Posterior cingulate gyrus (tissue), 11 donors: ENCODE data around the gene STK11IP.

Source experiments
- DNase-seq, 10 donors: peaks; one replicate each; pipeline versions ENCODE4 v3.0.0 to v3.0.0-alpha.2; 2020 to 2021; ENCODE audit warnings: mixed read lengths in 3 of 10
- intact Hi-C: fragments of 100-400 bp; cut with DNase I; formaldehyde crosslinking; loops from one replicate; pipeline ENCODE4 v1.15.1; 2023

STK11IP gene

DNA sequence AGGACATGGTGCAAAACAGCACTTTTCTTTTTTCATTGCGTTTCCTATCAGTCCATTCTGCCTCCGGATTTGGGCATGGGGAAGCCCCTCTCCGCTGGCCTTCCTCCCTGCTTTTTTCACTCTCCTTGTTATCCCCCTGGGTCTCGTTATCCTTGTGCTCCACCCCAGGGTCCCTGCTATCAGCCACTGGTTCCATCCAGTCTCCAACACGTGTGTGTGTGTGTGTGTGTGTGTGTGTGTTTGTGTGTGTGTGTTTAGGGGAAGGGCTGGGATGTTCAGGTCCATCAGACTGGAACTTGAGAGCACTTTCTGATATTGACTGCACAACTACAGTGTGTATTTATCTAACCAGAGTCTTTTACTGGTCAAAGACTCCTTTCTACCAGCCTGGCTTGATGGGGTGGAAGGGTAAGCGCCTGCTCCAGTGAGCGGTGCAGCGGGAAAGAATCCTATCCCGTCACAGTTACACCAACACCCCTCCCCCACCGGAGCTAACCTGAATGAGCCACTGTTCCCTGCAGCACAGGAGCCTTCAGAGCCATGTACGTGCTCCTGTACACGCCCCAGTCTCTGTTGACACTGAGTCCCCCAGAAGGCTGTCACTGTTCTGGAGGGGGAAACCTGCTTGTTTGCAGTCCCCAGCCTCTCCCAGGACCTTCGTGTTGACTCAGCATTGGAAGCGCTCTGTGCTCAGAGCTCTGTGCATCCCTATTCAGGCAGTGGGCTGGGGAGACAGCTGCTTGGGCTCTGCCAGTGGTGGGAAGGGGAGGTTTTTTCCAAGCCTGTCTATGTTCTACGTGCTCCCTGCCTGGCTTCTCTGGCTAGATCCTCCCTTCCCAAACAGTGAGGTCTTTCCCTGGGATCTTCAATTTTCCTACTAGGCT is 20.9 kb upstream of the STK11IP start:
- intact Hi-C loops: no loop called here
- DNase-seq: peak in 4 of 10 donors; percentile 14 to 69 (median 66)

DNA sequence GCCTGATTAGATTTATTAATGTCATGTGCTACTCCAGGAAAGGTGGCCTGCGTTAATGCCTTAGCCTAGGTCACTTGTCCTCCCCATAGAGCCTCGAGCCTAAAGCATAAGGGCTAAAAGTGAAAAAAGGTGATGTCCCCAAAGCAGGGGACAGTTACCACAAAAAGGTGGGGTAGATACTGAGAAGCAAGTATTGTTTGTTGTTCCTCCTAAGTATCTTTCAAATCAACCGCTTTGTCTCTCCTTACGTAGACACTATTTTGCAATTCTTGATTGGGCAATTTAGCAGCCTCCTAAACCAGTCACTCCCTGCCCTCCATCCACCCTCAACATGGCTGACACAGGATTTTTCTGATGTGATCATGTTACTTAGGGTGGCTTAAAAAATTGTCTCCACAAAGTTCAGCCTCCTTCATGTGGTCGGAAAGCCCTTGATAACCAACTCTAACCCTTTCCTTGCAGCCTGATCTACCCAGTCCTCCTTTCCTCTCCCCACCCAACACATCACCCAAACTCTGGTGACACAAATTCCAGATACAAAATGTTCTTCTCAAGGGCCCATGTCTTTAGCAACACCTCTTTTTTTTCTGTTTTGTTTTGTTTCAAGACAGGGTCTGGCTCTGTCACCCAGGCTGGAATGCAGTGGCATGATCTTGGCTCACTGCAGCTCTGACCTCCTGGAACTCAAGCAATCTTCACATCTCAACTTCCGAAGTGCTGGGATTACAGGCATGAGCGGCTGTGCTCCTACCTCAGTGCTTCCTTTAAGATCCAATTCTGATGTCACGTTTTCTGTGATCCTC is 18.6 kb upstream of the STK11IP start:
- DNase-seq: peak in 1 of 10 donors; percentile 3

DNA sequence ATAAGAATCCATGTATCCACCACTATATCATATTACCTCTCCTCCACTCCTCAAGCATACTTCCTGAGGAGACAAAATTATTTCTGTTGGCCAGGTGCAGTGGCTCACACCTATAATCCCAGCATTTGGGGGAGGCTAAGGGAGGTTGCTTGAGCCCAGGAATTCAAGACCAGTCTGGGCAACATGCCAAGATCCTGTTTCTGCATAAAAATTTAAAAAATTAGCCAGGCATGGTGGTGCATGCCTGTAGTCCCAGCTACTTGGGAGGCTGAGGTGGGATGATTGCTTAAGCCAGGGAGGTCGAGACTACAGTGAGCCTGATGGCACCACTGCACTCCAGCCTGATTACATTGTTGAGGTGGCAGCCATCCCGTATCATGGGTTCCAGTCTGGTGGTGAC is 16.3 kb upstream of the STK11IP start:
- intact Hi-C loops: no loop called here
- peak in 2 of 10 donors; percentile 1 to 13 for DNase-seq

More for the DNA sequence above, 18.6 kb upstream of the STK11IP start:
- intact Hi-C loops: no loop called here

DNA sequence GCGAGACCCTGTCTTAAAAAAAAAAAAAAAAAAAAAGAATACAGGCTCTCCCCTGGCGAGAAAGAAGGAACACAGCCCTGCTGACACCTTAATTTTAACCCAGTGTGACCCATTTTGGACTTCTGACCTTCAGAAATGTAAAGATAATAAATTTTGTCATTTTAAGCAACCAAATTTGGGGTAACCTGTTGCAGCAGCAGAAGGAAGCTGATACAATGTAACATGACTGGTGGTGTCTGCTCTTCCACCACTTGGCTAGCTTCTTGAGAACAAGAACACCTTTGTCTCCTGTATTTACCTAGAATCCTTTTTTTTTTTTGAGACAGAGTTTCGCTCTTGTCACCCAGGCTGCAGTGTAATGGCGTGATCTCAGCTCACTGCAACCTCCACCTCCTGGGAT is 6.6 kb upstream of the STK11IP start:
- no peak for DNase-seq
- intact Hi-C loops: no loop called here

DNA sequence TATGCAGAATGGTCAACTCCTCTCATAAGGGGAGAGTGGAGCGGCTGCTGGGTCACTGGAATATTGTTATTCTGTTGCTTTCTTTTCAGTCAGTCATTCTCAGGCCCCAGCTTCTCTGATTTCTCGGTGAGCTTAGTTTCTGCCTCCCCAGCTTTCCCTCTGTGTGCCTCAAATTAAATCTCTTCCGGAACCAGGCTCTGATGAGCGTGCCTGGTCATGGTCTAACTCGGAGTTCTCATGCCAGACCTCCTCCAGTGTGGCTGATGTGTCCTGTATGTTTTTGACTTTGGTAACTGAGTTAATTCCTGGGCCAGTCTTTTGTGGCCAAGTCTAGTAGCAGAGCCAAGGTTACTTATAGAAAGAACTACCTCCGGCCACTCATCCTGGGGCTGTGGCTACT is 4.9 kb upstream of the STK11IP start:
- peak in 3 of 10 donors; percentile 0 to 27 (median 8) for DNase-seq
- intact Hi-C loops: no loop called here

DNA sequence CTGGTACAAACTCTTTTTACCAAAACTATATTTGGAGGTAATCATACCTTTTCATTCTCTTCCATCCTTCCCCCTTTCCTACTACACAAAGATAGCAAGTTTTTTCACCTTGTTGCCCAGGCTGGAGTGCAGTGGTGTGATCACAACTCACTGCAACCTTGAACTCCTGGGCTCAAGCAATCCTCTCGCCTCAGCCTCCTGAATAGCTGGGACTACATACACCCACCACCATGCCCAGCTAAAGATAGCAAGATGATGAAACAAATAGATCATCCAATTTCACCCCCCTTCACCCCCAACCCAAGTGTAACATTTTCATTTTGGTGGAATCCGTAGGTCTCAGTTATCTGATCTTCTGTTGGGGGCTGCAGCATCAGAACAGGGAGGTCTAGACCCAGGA is 4.5 kb upstream of the STK11IP start:
- intact Hi-C loops: no loop called here
- DNase-seq: peak in 2 of 10 donors; percentile 0 to 1

DNA sequence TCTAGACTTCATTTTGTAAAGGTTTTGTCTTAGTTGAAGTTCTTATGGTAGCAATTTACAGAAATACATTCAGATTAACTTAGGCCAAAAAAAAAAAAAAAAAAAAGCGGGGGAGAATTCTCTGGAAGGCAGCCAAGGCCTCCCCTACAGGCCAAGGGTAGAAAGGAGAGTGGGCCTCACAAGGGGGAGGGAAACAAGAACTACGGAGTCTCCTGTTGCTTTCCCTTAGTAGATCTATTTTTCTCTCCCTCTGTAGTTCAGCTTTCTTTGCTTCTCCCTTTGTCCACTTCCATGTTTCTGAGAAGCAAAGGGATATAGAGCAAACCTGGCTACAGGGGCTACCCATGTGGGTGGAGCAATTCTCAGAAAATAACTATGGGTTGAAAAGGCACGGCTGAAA is 2.4 kb upstream of the STK11IP start:
- intact Hi-C loops: loop anchor here (5.0 kb wide), 1 partner anchor 47 kb away; no protein-coding TSS in a partner anchor

GRCh38 chr2:219596954-219597551 is 604 bp upstream of the STK11IP start:
- peak in 1 of 10 donors; percentile 19 for DNase-seq
- intact Hi-C loops: loop anchor here (2.0 to 5.0 kb wide), 2 partner anchors 45 to 52 kb away; partner anchors contain the start of gene TMEM198

More for the DNA sequence above, 2.4 kb upstream of the STK11IP start:
- no peak for DNase-seq

GRCh38 chr2:219598308-219599078 is 836 bp downstream of the STK11IP start:
- DNase-seq: peak in 1 of 10 donors; percentile 1
- intact Hi-C loops: loop anchor here (5.0 kb wide), 1 partner anchor 44 kb away; no protein-coding TSS in a partner anchor

GRCh38 chr2:219603771-219604170 is 6.1 kb downstream of the STK11IP start:
- intact Hi-C loops: no loop called here
- peak in 1 of 10 donors; percentile 7 for DNase-seq

- DNase-seq: peak in 1 of 10 donors; percentile 55
- intact Hi-C loops: no loop called here
These were observed 7.9 kb downstream of the STK11IP start for GRCh38 chr2:219605607-219605954.

DNA sequence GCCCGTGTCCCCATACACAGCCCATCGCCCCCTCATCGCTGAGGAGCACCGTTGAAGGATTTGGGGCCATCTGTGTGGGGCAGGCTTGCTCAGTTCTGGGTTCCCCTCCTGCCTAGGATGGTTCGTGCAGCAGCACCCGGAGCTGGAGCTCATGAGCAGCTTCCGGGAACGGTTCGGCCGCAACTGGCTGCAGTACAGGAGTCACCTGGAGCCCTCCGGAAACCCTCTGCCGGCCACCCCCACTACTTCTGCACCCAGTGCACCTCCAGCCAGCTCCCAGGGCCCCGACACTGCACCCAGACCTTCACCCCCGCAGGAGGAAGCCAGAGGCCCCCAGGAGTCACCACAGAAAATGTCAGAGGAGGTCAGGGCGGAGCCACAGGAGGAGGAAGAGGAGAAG is 10.3 kb downstream of the STK11IP start:
- DNase-seq: peak in 1 of 10 donors; percentile 72
- intact Hi-C loops: no loop called here

- peak in 1 of 10 donors; percentile 51 for DNase-seq
- intact Hi-C loops: no loop called here
These were observed 10.8 kb downstream of the STK11IP start for GRCh38 chr2:219608399-219608964.

DNA sequence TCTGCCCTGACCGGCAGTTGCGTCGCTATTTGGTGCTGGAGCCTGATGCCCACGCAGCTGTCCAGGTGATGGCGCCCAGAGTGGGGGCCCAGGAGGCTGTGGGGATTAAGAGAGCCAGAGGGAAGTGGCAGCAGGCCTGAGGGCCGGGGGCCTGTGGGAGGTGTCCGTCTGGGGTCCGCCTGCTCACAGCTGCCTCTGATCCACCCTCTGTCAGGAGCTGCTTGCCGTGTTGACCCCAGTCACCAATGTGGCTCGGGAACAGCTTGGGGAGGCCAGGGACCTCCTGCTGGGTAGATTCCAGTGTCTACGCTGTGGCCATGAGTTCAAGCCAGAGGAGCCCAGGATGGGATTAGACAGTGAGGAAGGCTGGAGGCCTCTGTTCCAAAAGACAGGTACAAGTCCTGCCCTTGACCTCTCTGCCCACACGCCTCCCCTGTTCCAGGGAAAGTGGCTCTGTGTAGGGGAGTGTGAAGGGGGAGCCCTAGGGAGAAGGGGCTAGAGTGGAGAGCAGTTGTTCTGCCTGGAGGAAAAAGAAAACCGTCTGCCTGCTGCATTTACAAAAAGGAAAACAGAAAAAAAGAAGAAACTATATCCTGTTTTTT is 11.6 kb downstream of the STK11IP start:
- intact Hi-C loops: no loop called here

GRCh38 chr2:219611306-219611705 is 13.6 kb downstream of the STK11IP start:
- DNase-seq: peak in 1 of 10 donors; percentile 41
- intact Hi-C loops: no loop called here

More for the DNA sequence above, 11.6 kb downstream of the STK11IP start:
- peak in 1 of 10 donors; percentile 62 for DNase-seq

DNA sequence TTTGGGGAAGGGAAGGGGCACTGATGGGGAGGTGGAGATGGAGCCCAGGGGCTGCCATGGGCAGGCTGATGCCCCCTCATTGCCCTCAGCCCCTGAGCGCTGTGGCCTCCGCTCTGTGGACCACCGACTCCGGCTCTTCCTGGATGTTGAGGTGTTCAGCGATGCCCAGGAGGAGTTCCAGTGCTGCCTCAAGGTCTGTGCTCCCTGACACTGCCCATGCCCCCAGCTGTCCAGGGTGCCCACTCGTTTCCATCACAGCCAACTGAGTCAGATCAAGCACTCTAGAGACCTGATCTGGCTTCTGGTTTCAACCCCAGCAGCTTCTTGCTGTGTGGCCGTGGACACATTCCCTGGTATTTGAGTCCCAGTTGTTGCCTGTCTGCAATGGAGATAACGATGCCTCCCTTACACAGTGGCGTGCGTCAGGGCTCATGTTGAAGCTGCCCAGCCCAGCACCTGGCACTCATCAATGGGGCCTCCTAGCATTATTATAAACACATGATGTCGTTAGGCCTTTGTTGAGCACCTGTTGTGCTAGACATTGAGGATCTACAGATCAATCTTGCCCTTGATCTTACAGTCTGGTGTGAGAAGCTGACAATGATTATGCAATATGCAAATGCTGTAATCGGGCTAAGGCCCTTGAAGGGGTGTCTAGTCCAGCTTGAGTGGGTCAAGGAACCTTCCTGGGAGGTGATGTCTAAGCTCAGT is 14.4 kb downstream of the STK11IP start:
- intact Hi-C loops: no loop called here
- peak in 2 of 10 donors; percentile 15 to 66 for DNase-seq

- intact Hi-C loops: no loop called here
- peak in 2 of 10 donors; percentile 28 to 69 for DNase-seq
These were observed 15.1 kb downstream of the STK11IP start for GRCh38 chr2:219612577-219613286.
